GM18505 (cell line): Measurements from ENCODE around the gene ARID3C.

Source experiments
- ATAC-seq: cut with Tn5 transposase; IDR thresholded peaks from one replicate; pipeline ENCODE4 v1.9.1; 2021; ENCODE audit not compliant: unreplicated experiment
- POLR2A ChIP-seq: IDR thresholded peaks from 4 replicates; pipeline ENCODE4 v1.6.1; 2011; ENCODE audit warnings: borderline replicate concordance; ENCODE audit not compliant: insufficient read depth, insufficient read length; ENCODE audit errors: extremely low read depth

Gene ARID3C

DNA sequence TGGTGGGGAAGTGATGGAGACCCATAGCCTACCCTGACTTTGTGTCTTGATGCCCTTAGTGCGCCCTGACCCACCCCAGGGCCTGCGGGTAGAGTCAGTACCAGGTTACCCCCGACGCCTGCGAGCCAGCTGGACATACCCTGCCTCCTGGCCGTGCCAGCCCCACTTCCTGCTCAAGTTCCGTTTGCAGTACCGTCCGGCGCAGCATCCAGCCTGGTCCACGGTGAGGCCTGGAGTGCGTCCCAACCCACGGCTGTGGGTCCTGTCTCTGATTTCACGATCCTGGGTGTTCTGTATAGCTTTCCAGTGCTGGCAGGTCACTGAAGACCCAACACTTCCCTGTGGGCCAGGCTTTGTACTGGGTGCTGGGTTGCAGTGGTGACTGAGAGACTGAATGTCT lies 29.6 kb upstream of the ARID3C start:
- no peak for ATAC-seq
- no peak for TF ChIP-seq POLR2A

- no peak for TF ChIP-seq POLR2A
- no peak for ATAC-seq
Measured at GRCh38 chr9:34656992-34657391, 28.1 kb upstream of the ARID3C start.

GRCh38 chr9:34655394-34655793 lies 26.5 kb upstream of the ARID3C start:
- no peak for ATAC-seq
- TF ChIP-seq POLR2A: no peak

DNA sequence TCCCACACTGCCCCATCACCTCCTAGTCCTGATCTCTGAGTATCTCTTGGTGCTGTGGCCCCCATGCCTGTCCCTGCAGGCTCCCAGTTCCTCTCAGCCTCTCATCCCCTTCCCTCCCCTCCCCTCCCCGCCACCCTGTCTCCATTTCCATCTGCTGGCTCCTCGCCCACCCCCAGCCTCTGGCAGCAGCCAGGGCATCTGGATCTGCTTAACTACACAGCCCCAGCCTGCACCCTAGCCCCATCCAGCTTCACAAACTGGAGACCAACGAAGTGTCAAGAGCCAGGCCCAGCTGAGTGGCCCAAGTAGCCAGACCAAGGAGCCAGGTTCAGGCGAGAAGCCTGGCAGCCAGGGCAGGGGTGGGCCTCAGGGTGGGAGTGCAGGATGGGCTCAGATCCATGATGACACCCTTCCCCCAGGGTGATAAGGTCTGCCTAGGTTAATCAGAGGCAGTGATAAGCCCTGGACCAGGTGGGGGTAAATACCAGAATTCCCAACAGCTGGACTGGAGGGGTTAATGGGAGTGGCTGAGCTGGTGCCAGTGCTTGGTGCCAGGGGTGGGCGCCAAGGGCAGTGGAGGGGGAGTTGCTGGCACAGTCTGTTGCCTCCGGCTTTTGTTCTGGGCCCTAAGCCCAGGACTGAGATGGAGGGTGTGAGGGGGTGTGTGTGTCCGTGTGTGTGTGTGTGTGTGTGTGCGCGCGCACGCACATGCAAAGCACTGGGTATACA lies 25.6 kb upstream of the ARID3C start:
- TF ChIP-seq POLR2A: no peak
- ATAC-seq: no peak

- no peak for TF ChIP-seq POLR2A
- ATAC-seq: no peak
Measured at GRCh38 chr9:34653151-34654072, 24.5 kb upstream of the ARID3C start.

DNA sequence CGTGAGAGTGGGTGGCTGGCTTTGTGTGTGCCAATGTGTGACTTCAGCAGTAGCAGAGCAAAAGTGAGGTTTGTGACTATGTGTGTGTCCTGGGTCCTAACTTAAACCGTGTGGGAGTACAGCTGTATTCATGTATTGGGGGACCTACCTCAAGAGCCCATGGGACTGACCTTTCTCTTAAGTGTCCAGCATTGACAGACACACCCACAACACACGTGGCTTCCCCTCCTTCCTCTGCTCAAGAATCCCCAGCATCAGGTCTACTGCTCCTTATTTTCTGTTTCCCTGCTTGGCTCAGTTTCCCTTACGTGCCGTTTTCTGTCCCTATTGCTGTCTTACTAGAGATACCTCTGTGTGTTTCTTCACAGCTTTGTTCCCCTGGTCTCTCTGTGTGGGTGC lies 23.7 kb upstream of the ARID3C start:
- ATAC-seq: no peak
- TF ChIP-seq POLR2A: no peak

DNA sequence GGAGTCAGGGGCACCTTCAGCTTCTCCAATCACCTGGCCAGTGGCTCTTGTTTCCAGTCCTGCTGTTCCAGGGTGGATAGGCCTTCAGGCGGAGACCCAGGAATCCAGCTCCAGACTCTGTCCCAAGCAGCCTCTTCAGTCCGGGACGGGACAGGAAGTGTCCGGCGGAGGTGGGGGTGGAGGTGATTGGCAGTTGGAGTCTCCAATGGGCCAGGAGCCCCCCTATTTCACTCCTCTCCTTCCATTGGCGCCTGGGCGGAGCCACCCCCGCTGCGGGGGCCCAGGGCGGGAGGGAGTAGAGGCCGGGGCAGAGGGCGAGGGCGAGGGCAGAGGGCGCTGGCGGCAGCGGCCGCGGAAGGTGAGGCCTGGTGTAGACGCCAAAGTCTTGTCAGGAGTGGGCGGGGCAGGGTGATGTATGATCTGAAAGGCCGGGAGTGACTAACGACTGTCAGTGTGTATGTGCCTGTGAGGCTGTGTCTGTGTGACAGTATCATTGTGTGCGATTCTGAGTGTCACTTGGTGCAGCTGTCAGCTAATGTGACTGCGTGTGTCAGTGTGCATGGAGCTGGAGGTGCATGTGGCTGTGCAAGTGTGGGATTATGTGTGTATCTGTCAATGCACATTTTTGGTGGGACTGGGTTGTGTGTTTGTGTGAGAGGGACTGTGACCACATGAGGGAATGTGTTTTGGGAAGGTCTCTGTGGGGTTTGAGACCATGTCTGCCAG lies 23.2 kb upstream of the ARID3C start, which contains the start of gene IL11RA:
Gene IL11RA (plus strand): TSS at position 310 of the 726 bp plus-strand sequence. CDS start 3,033 bp downstream, outside the sequence.
- peak; percentile 45 for TF ChIP-seq POLR2A
- ATAC-seq: no peak

DNA sequence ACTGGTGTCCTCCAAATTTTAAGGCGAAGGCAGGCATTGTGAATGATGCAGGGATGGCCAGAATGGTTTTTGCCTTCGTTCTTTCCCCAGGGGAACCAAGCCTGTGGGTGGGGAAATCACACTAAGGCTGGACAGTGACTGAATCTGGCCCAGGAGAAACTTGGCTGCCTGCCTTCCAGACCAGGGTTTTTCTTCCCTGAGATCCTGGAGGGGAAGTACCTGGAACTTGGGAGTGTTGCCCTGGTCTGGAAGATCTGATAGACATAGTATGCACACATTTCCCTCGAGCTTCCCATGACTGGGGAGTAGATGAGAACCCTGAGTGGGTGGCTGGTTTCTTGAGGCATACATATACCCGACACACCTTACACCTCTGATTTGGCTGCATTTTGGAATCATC lies 22.5 kb upstream of the ARID3C start:
- ATAC-seq: no peak
- no peak for TF ChIP-seq POLR2A

- TF ChIP-seq POLR2A: no peak
- ATAC-seq: no peak
Measured at GRCh38 chr9:34650816-34651215, 21.9 kb upstream of the ARID3C start.

- no peak for TF ChIP-seq POLR2A
- ATAC-seq: no peak
Measured at GRCh38 chr9:34648673-34649072, 19.8 kb upstream of the ARID3C start.

DNA sequence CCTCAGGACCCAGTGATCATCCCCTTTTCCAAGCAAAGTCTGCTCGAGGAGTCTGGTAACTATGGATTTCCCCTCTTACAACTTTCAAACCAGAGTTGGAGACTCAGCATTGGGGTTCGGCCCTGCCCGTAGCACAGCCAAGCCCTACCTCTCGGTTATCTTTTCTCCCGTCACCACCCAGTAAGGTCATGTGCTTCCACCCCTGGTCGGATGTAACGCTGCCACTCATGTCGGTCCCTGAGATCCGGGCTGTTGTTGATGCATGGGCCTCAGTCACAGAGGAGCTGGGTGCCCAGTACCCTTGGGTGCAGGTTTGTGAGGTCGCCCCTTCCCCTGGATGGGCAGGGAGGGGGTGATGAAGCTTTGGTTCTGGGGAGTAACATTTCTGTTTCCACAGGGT lies 18.8 kb upstream of the ARID3C start:
- TF ChIP-seq POLR2A: no peak
- ATAC-seq: no peak

- no peak for ATAC-seq
- no peak for TF ChIP-seq POLR2A
Measured at GRCh38 chr9:34647084-34647403, 18.2 kb upstream of the ARID3C start.

DNA sequence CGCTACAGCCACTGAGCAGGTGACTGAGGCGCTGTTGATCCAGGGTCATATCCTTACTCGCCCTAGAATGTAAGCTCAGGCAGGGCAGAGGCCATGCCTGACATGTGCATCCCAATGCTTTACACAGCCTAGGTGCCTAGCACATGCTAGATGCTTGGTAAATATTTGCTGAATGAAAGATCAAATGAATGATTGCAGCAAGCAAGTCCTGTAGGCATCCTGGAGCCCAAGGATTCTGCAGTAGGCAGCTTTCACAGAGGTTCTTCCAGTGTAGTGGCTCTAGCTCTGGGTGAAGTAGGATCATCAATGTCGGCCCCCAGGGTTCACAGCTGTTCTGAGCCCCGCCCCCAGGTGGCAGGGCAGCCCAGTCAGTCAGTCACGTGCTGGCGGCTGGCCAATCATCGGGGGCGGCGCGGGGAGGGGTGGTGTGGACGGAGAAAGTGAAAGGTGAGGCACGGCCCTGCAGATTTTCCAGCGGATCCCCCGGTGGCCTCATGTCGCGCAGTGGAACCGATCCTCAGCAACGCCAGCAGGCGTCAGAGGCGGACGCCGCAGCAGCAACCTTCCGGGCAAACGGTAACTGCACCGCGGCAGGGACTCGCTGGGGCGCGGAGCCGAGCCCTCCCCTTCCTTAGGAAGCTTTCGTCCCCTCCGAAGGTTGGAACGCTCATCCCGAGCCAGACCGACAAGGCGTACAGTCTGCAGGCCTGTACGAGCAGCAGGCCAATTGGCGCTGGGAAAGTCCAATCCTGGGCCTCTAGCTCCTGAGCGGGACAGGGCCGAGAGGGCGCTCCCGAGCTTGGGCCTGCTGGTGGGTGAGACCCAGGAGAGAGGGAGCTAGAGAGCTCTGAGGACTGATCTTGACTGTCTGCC lies 17.6 kb upstream of the ARID3C start, which contains the start of gene GALT:
Gene GALT (plus strand): TSS at position 465 of the 873 bp plus-strand sequence. CDS start 30 bp downstream, at position 495.
- peak; percentile 89 for ATAC-seq
- TF ChIP-seq POLR2A: peak; percentile 81

- no peak for TF ChIP-seq POLR2A
- ATAC-seq: no peak
Measured at GRCh38 chr9:34644766-34645314, 16.0 kb upstream of the ARID3C start.
